Skeletal muscle tissue (tissue), 4 donors: ENCODE measurements around the gene SYNGR4. TPM values are rescaled to one million over a fixed set of nuclear protein-coding genes. Genes with fewer than 3 reads are reported as not detected.
A peak's percentile ranks its signal among the peaks of the same experiment; 100 is the strongest.

Experiments used
- H3K27ac ChIP-seq: one replicate; pipeline ENCODE4 v1.7.0; 2013; ENCODE audit warnings: mild to moderate bottlenecking, low read depth, low read length, inconsistent platforms
- H3K27me3 ChIP-seq, 3 donors: one replicate each; pipeline ENCODE4 v1.7.0; 2013; ENCODE audit warnings: low read length in 3 of 3; ENCODE audit not compliant: control insufficient read depth in 3 of 3, insufficient read depth in 3 of 3
- H3K36me3 ChIP-seq, 3 donors: one replicate each; pipeline ENCODE4 v1.7.0; 2013; ENCODE audit warnings: low read length in 3 of 3; ENCODE audit not compliant: control insufficient read depth in 3 of 3, insufficient read depth in 3 of 3
- H3K4me1 ChIP-seq, 3 donors: one replicate each; pipeline ENCODE4 v1.7.0; 2013; ENCODE audit warnings: low read length in 3 of 3, mild to moderate bottlenecking in 3 of 3; ENCODE audit not compliant: control insufficient read depth in 3 of 3, insufficient read depth in 3 of 3
- H3K4me3 ChIP-seq, 3 donors: one replicate each; pipeline ENCODE4 v1.7.0; 2013; ENCODE audit warnings: low read length in 3 of 3
- H3K9ac ChIP-seq, 3 donors: one replicate each; pipeline ENCODE4 v1.7.0; 2013; ENCODE audit warnings: low read length in 3 of 3, mild to moderate bottlenecking in 3 of 3, moderate library complexity in 2 of 3, low read depth in 1 of 3
- H3K9me3 ChIP-seq, 3 donors: one replicate each; pipeline ENCODE4 v1.7.0; 2013; ENCODE audit warnings: low read length in 3 of 3; ENCODE audit not compliant: control insufficient read depth in 3 of 3
- total RNA-seq: library from RNA; depleted of rRNA; stranded (reverse); fragments of >200 nt; gene quantifications from one replicate; pipeline ENCODE4 v1.2.3, GENCODE V29; 2014
- donor health status: Osteomylitis.

Gene SYNGR4
- total RNA-seq, 1 donor from 2014 or later: not detected

DNA sequence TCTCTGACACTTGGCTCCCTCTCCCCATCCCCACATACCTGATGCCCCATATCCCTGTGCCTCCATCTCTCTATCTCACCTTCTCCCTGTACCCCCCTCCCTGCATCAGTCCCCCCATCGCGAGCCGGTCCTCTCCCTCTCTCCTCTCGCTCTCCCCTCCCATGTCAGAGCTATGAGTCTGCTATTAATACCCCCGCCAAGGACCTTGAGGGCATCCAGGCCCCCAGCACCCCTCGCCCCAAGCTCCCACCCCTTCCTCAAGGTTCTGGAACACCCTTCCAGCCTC lies 30.9 kb downstream of the SYNGR4 start:
- H3K4me1 ChIP-seq: peaks cover 12 to 27% (median 18%) of the 10 kb centered on the region in 3 donors

DNA sequence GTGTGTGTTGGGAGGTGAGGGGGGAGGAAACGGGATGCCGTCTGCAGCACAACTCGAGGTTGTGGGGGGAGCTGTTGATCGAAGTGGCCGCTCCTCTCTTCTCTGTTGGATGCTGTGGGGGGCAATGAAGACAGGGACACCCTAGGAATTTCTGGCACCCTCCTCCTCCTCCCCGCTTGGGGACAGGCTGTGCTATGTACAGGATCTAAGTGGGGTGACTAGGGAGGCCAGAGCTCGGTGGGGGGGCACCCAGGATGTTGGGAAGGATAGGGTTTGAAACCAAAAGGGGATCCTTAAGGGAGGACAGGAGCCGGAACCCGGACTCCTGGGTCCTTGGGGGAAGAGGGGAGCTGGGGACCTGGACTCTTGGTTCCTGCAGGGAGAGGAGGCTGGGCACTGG lies 31.3 kb downstream of the SYNGR4 start:
- Histone ChIP-seq H3K9me3 (no peaks in the 10 kb centered on the region), H3K36me3 (no peaks in the 10 kb centered on the region), H3K4me1 (peaks cover 12 to 24% (median 20%) of the 10 kb centered on the region in 3 donors), H3K27me3 (peaks cover 49 to 62% (median 54%) of the 10 kb centered on the region in 3 donors), H3K27ac (no peak overlapping the region), H3K9ac (no peak overlapping the region), H3K4me3 (no peak overlapping the region)

More for the DNA sequence above, 30.9 kb downstream of the SYNGR4 start:
- no peaks in the 10 kb centered on the region for H3K9me3 ChIP-seq
- H3K27ac ChIP-seq: no peak overlapping the region
- no peaks in the 10 kb centered on the region for H3K36me3 ChIP-seq
- H3K27me3 ChIP-seq: peaks cover 49 to 62% (median 54%) of the 10 kb centered on the region in 3 donors
- H3K9ac ChIP-seq: no peak overlapping the region
- no peak overlapping the region for H3K4me3 ChIP-seq

DNA sequence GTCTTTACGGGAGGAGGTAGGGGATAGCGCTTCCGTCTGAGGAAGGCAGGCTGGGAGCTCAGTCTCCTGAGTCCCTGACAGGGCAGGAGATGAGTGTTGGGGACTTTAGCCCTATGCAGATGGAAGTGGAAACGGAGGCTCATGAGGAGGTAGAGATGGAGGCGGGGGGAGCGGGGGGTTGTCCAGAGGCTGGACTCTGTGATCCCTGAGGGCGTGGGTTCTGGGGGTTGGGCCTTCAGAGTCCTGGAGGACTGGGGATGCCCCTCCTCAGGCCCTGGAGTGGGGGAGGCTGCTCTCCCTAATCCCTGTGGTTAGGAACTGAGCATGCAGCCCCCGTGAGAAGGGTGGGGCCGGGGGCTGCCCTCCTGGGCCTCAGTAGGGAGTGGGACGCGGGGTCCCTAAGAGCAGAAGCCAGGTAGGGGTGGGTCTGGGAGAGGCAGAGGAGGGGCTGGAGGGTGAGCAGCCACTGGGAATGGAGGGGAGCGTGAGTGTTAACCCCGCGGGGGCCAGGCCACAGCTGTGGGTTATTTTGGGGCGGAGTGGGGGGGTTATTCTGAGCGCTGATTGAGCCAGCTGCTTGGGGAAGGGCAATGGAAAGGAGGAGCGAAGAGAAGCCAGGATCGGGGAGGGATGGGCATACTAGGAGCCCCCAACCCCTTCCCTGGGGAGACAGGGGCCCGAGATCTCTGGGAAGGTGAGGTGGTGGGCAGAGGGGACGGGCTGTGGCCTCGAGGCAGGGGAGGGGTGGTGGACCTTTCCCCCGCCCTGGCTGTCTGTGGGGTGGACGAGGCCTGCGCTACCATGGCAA lies 32.1 kb downstream of the SYNGR4 start:
- peaks cover 12 to 20% (median 17%) of the 10 kb centered on the region in 3 donors for H3K4me1 ChIP-seq
- H3K27ac ChIP-seq: no peak overlapping the region
- no peaks in the 10 kb centered on the region for H3K9me3 ChIP-seq
- no peak overlapping the region for H3K4me3 ChIP-seq
- H3K27me3 ChIP-seq: peaks cover 49 to 62% (median 54%) of the 10 kb centered on the region in 3 donors
- H3K36me3 ChIP-seq: no peaks in the 10 kb centered on the region
- no peak overlapping the region for H3K9ac ChIP-seq

DNA sequence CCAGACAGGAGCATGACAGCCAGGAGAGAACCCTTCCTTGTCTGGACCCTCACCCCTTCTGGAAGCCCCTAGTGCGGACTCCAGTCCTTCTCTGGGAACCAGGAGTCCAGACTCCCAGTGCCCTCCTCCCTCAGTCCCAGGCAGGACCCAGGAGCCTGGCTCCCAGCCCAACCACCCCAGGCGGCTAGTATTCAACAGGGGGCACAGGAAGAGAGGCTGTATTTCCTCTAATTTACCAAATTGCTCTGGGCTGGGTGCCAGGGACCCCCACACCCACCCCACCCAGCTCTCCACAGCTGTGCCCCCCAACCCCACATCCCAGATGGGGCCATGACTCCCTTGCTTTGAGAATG lies 32.6 kb downstream of the SYNGR4 start:
- H3K9ac ChIP-seq: no peak overlapping the region
- H3K36me3 ChIP-seq: no peaks in the 10 kb centered on the region
- peaks cover 12 to 18% (median 17%) of the 10 kb centered on the region in 3 donors for H3K4me1 ChIP-seq
- no peak overlapping the region for H3K4me3 ChIP-seq
- peaks cover 49 to 62% (median 54%) of the 10 kb centered on the region in 3 donors for H3K27me3 ChIP-seq
- no peaks in the 10 kb centered on the region for H3K9me3 ChIP-seq
- H3K27ac ChIP-seq: no peak overlapping the region

DNA sequence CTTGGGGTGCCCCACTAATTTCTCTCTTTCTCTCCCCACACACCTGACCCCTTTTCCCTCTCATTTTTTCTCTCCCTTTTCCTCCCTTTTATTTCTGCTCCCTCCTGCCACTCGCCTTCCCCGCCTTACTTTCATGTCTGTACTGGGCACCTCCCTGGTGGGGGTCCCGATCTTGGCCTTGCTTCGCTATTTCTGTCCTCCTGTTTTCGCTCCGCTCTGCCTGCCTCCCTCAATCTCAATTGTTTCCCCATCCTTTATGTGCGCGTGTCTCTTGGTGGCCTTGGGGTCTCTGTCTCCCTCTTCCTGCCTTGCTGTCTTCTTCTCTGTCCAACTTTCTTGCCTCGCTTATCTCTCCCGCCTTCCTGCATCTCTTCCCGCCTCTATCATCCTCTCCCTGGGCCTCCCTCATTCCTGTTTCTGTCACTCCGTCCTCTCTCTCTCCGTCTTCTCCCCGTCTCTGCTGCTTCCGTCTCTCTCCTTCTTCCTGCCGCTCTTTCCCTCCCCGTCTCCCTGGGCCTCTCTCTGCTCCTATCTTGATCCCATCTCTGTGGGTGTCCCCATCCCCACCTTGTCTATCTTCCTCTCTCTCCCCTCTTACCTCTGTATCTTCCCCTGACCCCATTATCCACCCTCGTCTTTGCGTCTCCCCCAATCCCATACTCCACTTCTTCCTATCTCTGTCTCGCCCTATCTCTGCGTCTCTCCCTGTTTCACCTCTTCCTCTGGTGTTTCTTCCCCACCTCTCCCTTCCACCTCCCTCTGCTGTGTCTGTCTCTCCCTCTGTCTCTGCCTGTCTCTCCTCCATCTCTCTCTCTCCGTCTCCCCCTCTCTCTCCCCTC lies 33.3 kb downstream of the SYNGR4 start:
- Histone ChIP-seq H3K4me3 (peak overlapping the region in 2 of 3 donors; percentile 38 to 56), H3K9me3 (no peaks in the 10 kb centered on the region), H3K36me3 (no peaks in the 10 kb centered on the region), H3K4me1 (peaks cover 12 to 18% (median 17%) of the 10 kb centered on the region in 3 donors), H3K27me3 (peaks cover 49 to 61% (median 54%) of the 10 kb centered on the region in 3 donors), H3K9ac (peak overlapping the region in 2 of 3 donors; percentile 22 to 60), H3K27ac (no peak overlapping the region)

DNA sequence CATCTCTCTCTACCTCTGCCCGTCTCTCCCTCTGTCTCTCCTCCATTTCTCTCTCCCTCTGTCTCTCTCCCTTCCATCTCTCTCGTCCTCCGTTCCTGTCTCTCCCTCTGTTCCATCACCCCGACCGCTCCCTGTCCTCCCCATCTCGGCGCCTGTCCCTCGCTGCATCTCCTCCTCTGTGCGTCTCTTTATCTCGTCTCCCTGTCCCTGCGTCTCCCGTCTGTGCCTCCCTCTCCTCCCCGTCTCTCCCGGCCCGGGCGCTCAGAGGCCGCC lies 33.9 kb downstream of the SYNGR4 start:
- no peak overlapping the region for H3K27ac ChIP-seq
- H3K27me3 ChIP-seq: peaks cover 49 to 55% (median 49%) of the 10 kb centered on the region in 3 donors
- H3K9ac ChIP-seq: peak overlapping the region in 2 of 3 donors; percentile 22 to 60
- peak overlapping the region in 2 of 3 donors; percentile 38 to 56 for H3K4me3 ChIP-seq
- no peaks in the 10 kb centered on the region for H3K36me3 ChIP-seq
- no peaks in the 10 kb centered on the region for H3K9me3 ChIP-seq
- peaks cover 12 to 18% (median 17%) of the 10 kb centered on the region in 3 donors for H3K4me1 ChIP-seq

DNA sequence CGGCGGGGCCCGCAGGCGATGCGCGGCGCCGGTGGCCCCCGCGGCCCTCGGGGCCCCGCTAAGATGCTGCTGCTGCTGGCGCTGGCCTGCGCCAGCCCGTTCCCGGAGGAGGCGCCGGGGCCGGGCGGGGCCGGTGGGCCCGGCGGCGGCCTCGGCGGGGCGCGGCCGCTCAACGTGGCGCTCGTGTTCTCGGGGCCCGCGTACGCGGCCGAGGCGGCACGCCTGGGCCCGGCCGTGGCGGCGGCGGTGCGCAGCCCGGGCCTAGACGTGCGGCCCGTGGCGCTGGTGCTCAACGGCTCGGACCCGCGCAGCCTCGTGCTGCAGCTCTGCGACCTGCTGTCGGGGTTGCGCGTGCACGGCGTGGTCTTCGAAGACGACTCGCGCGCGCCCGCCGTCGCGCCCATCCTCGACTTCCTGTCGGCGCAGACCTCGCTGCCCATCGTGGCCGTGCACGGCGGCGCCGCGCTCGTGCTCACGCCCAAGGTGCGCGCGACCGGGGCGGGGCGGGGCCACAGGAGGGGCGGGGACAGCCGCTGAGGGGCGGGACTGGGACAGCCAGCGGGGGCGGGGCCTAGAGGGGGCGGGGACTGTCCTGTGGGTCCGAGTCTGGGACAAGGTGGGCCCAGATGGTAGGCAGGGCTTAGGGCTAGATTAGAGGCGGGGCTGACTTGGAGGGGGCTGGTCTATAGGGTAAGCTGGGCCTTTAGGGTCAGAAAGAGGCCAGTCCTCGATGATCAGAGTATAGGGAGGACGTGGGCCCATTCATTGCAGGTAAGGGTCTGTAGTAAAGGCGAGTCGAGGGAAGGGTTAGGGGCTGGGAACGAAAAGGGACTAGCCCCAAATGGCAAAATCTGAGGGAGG lies 34.4 kb downstream of the SYNGR4 start:
- peak overlapping the region in 1 of 3 donors; percentile 56 for H3K4me3 ChIP-seq
- peak overlapping the region in 1 of 3 donors; percentile 60 for H3K9ac ChIP-seq
- H3K9me3 ChIP-seq: no peaks in the 10 kb centered on the region
- H3K27ac ChIP-seq: no peak overlapping the region
- H3K27me3 ChIP-seq: peaks cover 44 to 50% (median 44%) of the 10 kb centered on the region in 3 donors
- peaks cover 12 to 16% (median 15%) of the 10 kb centered on the region in 3 donors for H3K4me1 ChIP-seq
- H3K36me3 ChIP-seq: no peaks in the 10 kb centered on the region

DNA sequence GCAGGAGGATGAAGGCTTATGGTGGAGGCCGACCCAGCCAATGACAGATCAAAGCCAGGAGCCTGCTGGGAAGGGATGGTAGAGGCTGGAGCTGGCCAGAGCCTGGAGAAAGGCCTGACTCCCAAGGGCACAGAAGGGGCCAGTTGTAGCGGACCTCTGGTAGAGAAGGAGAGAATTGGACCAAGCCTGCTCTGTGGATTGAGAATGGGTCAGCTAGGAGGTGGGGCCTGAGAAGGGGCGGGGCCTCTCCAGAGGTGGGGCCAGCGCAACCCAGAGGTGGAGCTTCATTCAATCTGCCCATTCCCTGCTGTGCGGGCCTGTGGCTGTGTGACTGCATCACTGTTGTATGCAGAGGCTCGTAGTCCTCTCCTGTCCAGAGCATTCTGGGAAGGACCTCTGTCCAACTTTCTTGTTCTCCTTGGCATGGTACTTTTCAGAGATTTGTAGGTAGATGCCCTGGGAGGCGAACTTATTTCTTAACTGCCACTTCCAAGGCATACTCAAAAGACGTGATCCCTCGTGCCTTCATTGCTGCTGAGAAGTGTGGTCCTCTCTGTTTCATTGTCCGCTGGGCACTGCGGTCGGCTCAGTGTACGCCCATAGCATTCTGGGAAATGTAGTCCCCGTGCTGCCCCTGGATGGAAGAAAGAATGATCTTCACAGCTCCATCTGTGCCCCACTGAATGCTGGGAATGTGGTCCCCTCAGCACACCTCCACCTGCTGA lies 36.0 kb downstream of the SYNGR4 start:
- Histone ChIP-seq H3K4me3 (peak overlapping the region; percentile 50 to 62 (median 56)), H3K27ac (no peak overlapping the region), H3K9me3 (no peaks in the 10 kb centered on the region), H3K4me1 (peaks cover 7% of the 10 kb centered on the region in 3 donors), H3K27me3 (peaks cover 30 to 35% (median 30%) of the 10 kb centered on the region in 3 donors), H3K36me3 (no peaks in the 10 kb centered on the region), H3K9ac (peak overlapping the region in 2 of 3 donors; percentile 40 to 50)

DNA sequence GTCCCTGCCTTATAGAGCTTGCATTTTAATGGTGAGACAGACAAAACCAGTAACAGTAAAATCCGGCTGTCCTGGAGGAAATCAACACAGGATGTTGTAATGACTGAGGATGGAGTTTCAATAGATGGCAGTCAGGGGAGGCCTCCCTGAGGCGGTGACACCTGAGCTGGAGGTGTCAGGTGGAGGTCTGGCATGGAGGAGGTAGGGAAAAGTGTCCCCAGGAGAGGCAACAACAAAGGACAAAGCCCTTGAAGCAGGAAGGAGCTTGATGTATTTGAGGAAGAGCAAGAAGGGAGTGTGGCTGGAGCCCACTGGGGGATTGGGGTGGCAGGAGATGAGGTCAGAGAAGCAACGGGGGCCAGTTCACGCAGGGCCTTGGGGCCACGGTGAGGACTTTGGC lies 37.1 kb downstream of the SYNGR4 start:
- H3K4me3 ChIP-seq: no peak overlapping the region
- H3K27me3 ChIP-seq: peaks cover 21 to 30% (median 22%) of the 10 kb centered on the region in 3 donors
- no peak overlapping the region for H3K9ac ChIP-seq
- no peak overlapping the region for H3K27ac ChIP-seq
- H3K4me1 ChIP-seq: peaks cover 7% of the 10 kb centered on the region in 3 donors
- H3K36me3 ChIP-seq: no peaks in the 10 kb centered on the region
- no peaks in the 10 kb centered on the region for H3K9me3 ChIP-seq
